H1 (cell line): ENCODE results near the gene SIPA1L3. TPM values are rescaled to one million over a fixed set of nuclear protein-coding genes. Genes with fewer than 3 reads are reported as not detected.

Source experiments
- CTCF ChIA-PET: fragments of 300-600 bp; sonication (Branson Sonifier 250); formaldehyde crosslinking; loops from one replicate; lab custom pipeline; 2021; ENCODE audit not compliant: partially characterized antibody; lab: Charles Lee
- POLR2A ChIA-PET: fragments of 300-600 bp; sonication (Branson Sonifier 250); formaldehyde crosslinking; loops from one replicate; lab custom pipeline; 2021; ENCODE audit warnings: inconsistent platforms; ENCODE audit not compliant: partially characterized antibody; lab: Charles Lee
- DNase-seq, 2 experiments: peaks; one replicate each; pipeline versions ENCODE4 v3.0.0 to v3.0.0-alpha.2; 2010 to 2022; ENCODE audit warnings: low spot score in 2 of 2, low read depth in 1 of 2, mixed read lengths in 1 of 2
- FAIRE-seq: peaks from 2 replicates; lab custom pipeline; 2011; peaks lifted over from hg19 to GRCh38; lab: Jason Lieb, UNC
- H2AFZ ChIP-seq: 2 replicates; pipeline ENCODE4 v1.8.1; 2012; ENCODE audit warnings: low read length, inconsistent platforms
- H2AK5ac ChIP-seq: 2 replicates; pipeline ENCODE4 v1.6.1; 2013; ENCODE audit warnings: low read depth, low read length
- H2BK120ac ChIP-seq: replicated peaks from 2 replicates; pipeline ENCODE3; 2013; ENCODE audit warnings: low read depth, low read length, inconsistent platforms
- H2BK12ac ChIP-seq: 2 replicates; pipeline ENCODE4 v1.6.1; 2013; ENCODE audit warnings: low read depth, low read length
- H2BK15ac ChIP-seq: 2 replicates; pipeline ENCODE4 v1.6.1; 2013; ENCODE audit warnings: low read length
- H2BK20ac ChIP-seq: 2 replicates; pipeline ENCODE4 v1.6.1; 2013; ENCODE audit warnings: low read length
- H2BK5ac ChIP-seq: 2 replicates; pipeline ENCODE4 v1.6.1; 2013; ENCODE audit warnings: low read depth, low read length
- H3K14ac ChIP-seq: 2 replicates; pipeline ENCODE4 v1.6.1; 2013; ENCODE audit warnings: inconsistent platforms; ENCODE audit not compliant: insufficient read length
- H3K18ac ChIP-seq: 2 replicates; pipeline ENCODE4 v1.6.1; 2013; ENCODE audit warnings: low read length; ENCODE audit errors: extremely low read depth
- H3K23ac ChIP-seq: 2 replicates; pipeline ENCODE4 v1.6.1; 2013; ENCODE audit warnings: inconsistent platforms; ENCODE audit not compliant: insufficient read length
- H3K23me2 ChIP-seq: 2 replicates; pipeline ENCODE4 v1.6.1; 2013; ENCODE audit warnings: low read depth, low read length
- H3K27ac ChIP-seq: 2 replicates; pipeline ENCODE4 v1.6.1; 2011; ENCODE audit warnings: low read depth, low read length, inconsistent platforms
- H3K27me3 ChIP-seq, 4 experiments: replicated peaks in 1 of 4; 1 replicate in 1 of 4; 2 replicates in 3 of 4; pipeline versions ENCODE4 v1.6.1 to v1.8.1; 2011 to 2013; ENCODE audit warnings: low read length in 3 of 4, mild to moderate bottlenecking in 3 of 4, inconsistent platforms in 2 of 4, mixed read lengths in 2 of 4, moderate library complexity in 1 of 4; ENCODE audit not compliant: control insufficient read depth in 3 of 4, insufficient read depth in 3 of 4; ENCODE audit errors: extremely low read depth in 1 of 4
- H3K36me3 ChIP-seq, 4 experiments: 2 replicates each; pipeline versions ENCODE4 v1.6.1 to v1.8.1; 2011 to 2013; ENCODE audit warnings: mild to moderate bottlenecking in 4 of 4, low read length in 3 of 4, moderate library complexity in 2 of 4, control low read depth in 1 of 4, inconsistent platforms in 1 of 4; ENCODE audit not compliant: insufficient read depth in 4 of 4, control insufficient read depth in 2 of 4
- H3K4ac ChIP-seq: replicated peaks from 2 replicates; pipeline ENCODE3; 2013; ENCODE audit warnings: low read length, low read depth, mixed read lengths, inconsistent platforms; ENCODE audit not compliant: insufficient read length
- H3K4me1 ChIP-seq, 4 experiments: replicated peaks in 1 of 4; 1 replicate in 1 of 4; 2 replicates in 3 of 4; pipeline versions ENCODE4 v1.6.1 to v1.8.1; 2011 to 2013; ENCODE audit warnings: low read length in 3 of 4, inconsistent platforms in 2 of 4, mixed read lengths in 1 of 4; ENCODE audit not compliant: insufficient read depth in 4 of 4, control insufficient read depth in 3 of 4
- H3K4me2 ChIP-seq, 2 experiments: 2 replicates each; pipeline versions ENCODE4 v1.6.1 to v1.8.1; 2011 to 2013; ENCODE audit warnings: low read depth in 2 of 2, low read length in 2 of 2, control low read depth in 1 of 2, inconsistent platforms in 1 of 2, mild to moderate bottlenecking in 1 of 2; ENCODE audit not compliant: insufficient read depth in 1 of 2
- H3K4me3 ChIP-seq, 4 experiments: fragments of 200-600, 300-600 bp in 1 of 4; sonication (generic), shearing (Covaris generic), sonication (Bioruptor Twin) in 1 of 4; 2 replicates each; pipeline versions ENCODE4 v1.5.1 to v1.8.1; 2011 to 2016; ENCODE audit warnings: low read length in 4 of 4, low read depth in 3 of 4, control low read depth in 2 of 4, inconsistent platforms in 2 of 4, mild to moderate bottlenecking in 2 of 4, mixed read lengths in 1 of 4, moderate library complexity in 1 of 4; ENCODE audit not compliant: insufficient read depth in 2 of 4; ENCODE audit errors: extremely low read depth in 1 of 4
- H3K56ac ChIP-seq: replicated peaks from 2 replicates; pipeline ENCODE3; 2013; ENCODE audit warnings: low read depth, mild to moderate bottlenecking, mixed read lengths, low read length, inconsistent platforms; ENCODE audit not compliant: insufficient read length
- H3K79me1 ChIP-seq: 2 replicates; pipeline ENCODE4 v1.6.1; 2013; ENCODE audit warnings: low read depth, low read length, control low read depth
- H3K79me2 ChIP-seq, 2 experiments: 2 replicates each; pipeline versions ENCODE4 v1.6.1 to v1.8.1; 2012 to 2013; ENCODE audit warnings: low read length in 2 of 2, mild to moderate bottlenecking in 2 of 2, inconsistent platforms in 1 of 2; ENCODE audit not compliant: insufficient read depth in 2 of 2, control insufficient read depth in 1 of 2
- H3K9ac ChIP-seq, 4 experiments: replicated peaks in 1 of 4; 1 replicate in 1 of 4; 2 replicates in 3 of 4; pipeline versions ENCODE4 v1.6.1 to v1.8.1; 2011 to 2013; ENCODE audit warnings: low read depth in 3 of 4, low read length in 3 of 4, control low read depth in 2 of 4, mild to moderate bottlenecking in 2 of 4, moderate library complexity in 2 of 4, inconsistent platforms in 1 of 4; ENCODE audit errors: extremely low read depth in 1 of 4
- H3K9me3 ChIP-seq, 2 experiments: 2 replicates each; pipeline versions ENCODE4 v1.6.1 to v1.8.1; 2012 to 2013; ENCODE audit warnings: mild to moderate bottlenecking in 2 of 2, moderate library complexity in 2 of 2, control low read depth in 1 of 2, inconsistent platforms in 1 of 2, low read depth in 1 of 2, low read length in 1 of 2, mixed read lengths in 1 of 2; ENCODE audit not compliant: insufficient read depth in 2 of 2
- H4K20me1 ChIP-seq, 2 experiments: replicated peaks in 1 of 2; 2 replicates each; pipeline versions ENCODE3 to v1.8.1; 2011 to 2013; ENCODE audit warnings: inconsistent platforms in 2 of 2, low read length in 2 of 2, mild to moderate bottlenecking in 1 of 2; ENCODE audit not compliant: insufficient read depth in 2 of 2, control insufficient read depth in 1 of 2
- H4K5ac ChIP-seq: 2 replicates; pipeline ENCODE4 v1.6.1; 2013; ENCODE audit warnings: low read length, low read depth, mixed read lengths, inconsistent platforms; ENCODE audit not compliant: insufficient read length
- H4K8ac ChIP-seq: 2 replicates; pipeline ENCODE4 v1.8.0; 2013; ENCODE audit warnings: mild to moderate bottlenecking, moderate library complexity, low read length, inconsistent platforms; ENCODE audit not compliant: insufficient read depth; ENCODE audit errors: extremely low read depth
- H4K91ac ChIP-seq: replicated peaks from 2 replicates; pipeline ENCODE3; 2013; ENCODE audit warnings: low read length, mixed read lengths, inconsistent platforms; ENCODE audit not compliant: insufficient read length
- BACH1 ChIP-seq: IDR thresholded peaks from 2 replicates; pipeline ENCODE4 v1.6.1; 2012; ENCODE audit warnings: low read length, improper control_type of control experiment
- CEBPB ChIP-seq: IDR thresholded peaks from 2 replicates; pipeline ENCODE4 v1.6.1; 2012; ENCODE audit warnings: low read depth, low read length
- CHD1 ChIP-seq: IDR thresholded peaks from 2 replicates; pipeline ENCODE4 v1.6.1; 2012; ENCODE audit warnings: low read depth, low read length, improper control_type of control experiment
- CTBP2 ChIP-seq: IDR thresholded peaks from 2 replicates; pipeline ENCODE4 v1.7.0; 2011; ENCODE audit warnings: borderline replicate concordance, mild to moderate bottlenecking, moderate library complexity, mixed read lengths, low read length; ENCODE audit not compliant: insufficient read depth, insufficient read length
- EP300 ChIP-seq, 2 experiments: IDR thresholded peaks; 1 replicate in 1 of 2; 2 replicates in 1 of 2; pipeline ENCODE4 v1.6.1; 2011 to 2012; ENCODE audit warnings: low read depth in 2 of 2, low read length in 2 of 2, mild to moderate bottlenecking in 2 of 2, borderline replicate concordance in 1 of 2, inconsistent platforms in 1 of 2, moderate library complexity in 1 of 2
- HDAC2 ChIP-seq, 2 experiments: fragments of 300-600 bp in 1 of 2; sonication (generic) in 1 of 2; IDR thresholded peaks; 2 replicates each; pipeline ENCODE4 v1.6.1; 2011 to 2012; ENCODE audit warnings: low read depth in 2 of 2, low read length in 2 of 2, mild to moderate bottlenecking in 2 of 2, moderate library complexity in 2 of 2, borderline replicate concordance in 1 of 2, inconsistent platforms in 1 of 2
- PHF8 ChIP-seq: fragments of 200-600 bp; sonication (generic); conservative IDR thresholded peaks from 2 replicates; pipeline ENCODE4 v1.7.1; 2012; ENCODE audit warnings: low read depth, mild to moderate bottlenecking, inconsistent platforms, low read length, moderate library complexity
- RBBP5 ChIP-seq: IDR thresholded peaks from 2 replicates; pipeline ENCODE4 v1.7.1; 2012; ENCODE audit warnings: low read depth, mild to moderate bottlenecking, inconsistent platforms, low read length, moderate library complexity, borderline replicate concordance
- SIN3A ChIP-seq, 2 experiments: IDR thresholded peaks in 1 of 2; conservative IDR thresholded peaks in 1 of 2; 2 replicates each; pipeline ENCODE4 v1.6.1; 2011 to 2012; ENCODE audit warnings: low read length in 2 of 2, improper control_type of control experiment in 1 of 2, low read depth in 1 of 2, mild to moderate bottlenecking in 1 of 2
- SP1 ChIP-seq: IDR thresholded peaks from 2 replicates; pipeline ENCODE4 v1.6.1; 2011; ENCODE audit warnings: low read depth, low read length
- WGBS, 2 experiments: shearing (Covaris generic) in 1 of 2; methylation state at CpG; one replicate each; pipeline versions ENCODE4 v1.1.6 to v1.1.7; 2013 to 2015; ENCODE audit warnings: low lambda C conversion rate in 2 of 2, mixed read lengths in 2 of 2, inconsistent platforms in 1 of 2, low coverage in 1 of 2, missing lambda C conversion rate in 1 of 2; ENCODE audit not compliant: insufficient replicate concordance in 2 of 2, insufficient coverage in 1 of 2, insufficient read length in 1 of 2; ENCODE audit errors: extremely low coverage in 1 of 2, missing lambda C conversion rate in 1 of 2; 5-methylcytosine and 5-hydroxymethylcytosine counted together
- polyA plus RNA-seq, 7 experiments: library from polyadenylated mRNA; depleted of rRNA in 3 of 7; stranded (reverse) in 5 of 7; unstranded in 2 of 7; fragments of >200 nt in 5 of 7; fragments of 200-250 nt in 2 of 7; gene quantifications; 1 replicate in 5 of 7; 2 replicates in 1 of 7; 4 replicates in 1 of 7; pipeline versions ENCODE4 v1.2.1 to v1.2.3, GENCODE V29; 2011 to 2013; ENCODE audit warnings: missing spikeins in 2 of 7, mixed read lengths in 2 of 7
- total RNA-seq: library from RNA; stranded (reverse); fragmentation: NEBNext Ultra II Directional; extraction: Animal tissue kit (Norgen Biotek cat#: 25700); gene quantifications from 2 replicates; pipeline ENCODE4 v1.2.1, GENCODE V29; 2021
- TF ChIP-seq, protein P1 (sequence below): IDR thresholded peaks from 2 replicates; pipeline ENCODE4 v1.6.1; 2012; ENCODE audit warnings: inconsistent platforms

Gene SIPA1L3
- total and polyA plus RNA-seq, 2 of the 8 experiments (the other 6 are each of a cell fraction or from before 2014, with no cell fraction given) = 15.0 to 54.9 TPM

DNA sequence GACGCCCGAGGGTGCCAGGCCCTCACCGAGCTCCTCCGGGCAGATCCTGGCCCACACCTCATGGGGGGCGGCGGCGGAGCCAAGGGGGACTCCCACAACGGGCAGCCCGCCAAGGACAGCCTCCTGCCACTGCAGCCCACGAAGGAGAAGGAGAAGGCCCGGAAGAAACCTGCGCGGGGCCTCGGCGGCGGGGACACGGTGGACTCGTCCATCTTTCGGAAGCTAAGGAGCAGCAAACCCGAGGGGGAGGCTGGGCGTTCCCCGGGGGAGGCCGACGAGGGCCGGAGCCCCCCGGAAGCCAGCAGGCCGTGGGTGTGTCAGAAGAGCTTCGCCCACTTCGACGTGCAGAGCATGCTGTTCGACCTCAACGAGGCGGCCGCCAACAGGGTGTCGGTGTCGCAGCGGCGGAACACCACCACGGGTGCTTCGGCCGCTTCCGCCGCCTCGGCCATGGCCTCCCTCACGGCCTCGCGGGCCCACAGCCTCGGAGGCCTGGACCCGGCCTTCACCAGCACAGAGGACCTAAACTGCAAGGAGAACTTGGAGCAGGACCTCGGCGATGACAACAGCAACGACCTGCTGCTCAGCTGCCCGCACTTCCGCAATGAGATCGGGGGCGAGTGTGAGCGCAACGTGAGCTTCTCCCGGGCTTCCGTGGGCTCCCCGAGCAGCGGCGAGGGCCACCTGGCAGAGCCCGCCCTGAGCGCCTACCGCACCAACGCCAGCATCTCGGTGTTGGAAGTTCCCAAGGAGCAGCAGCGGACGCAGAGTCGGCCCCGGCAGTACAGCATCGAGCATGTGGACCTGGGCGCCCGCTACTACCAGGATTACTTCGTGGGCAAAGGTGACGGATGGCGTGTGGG is 175.5 kb downstream of the SIPA1L3 start:
- Histone ChIP-seq H4K20me1 (peaks cover 0 to 1% of the 10 kb centered on the region in 2 experiments), H4K8ac (no peak overlapping the region), H3K27me3 (no peaks in the 10 kb centered on the region), H3K23me2 (peaks cover 3% of the 10 kb centered on the region; the same call in 1 of the 2 replicates), H3K79me2 (no peaks in the 10 kb centered on the region), H2BK5ac (no peak overlapping the region), H2BK20ac (no peak overlapping the region), H3K4me2 (no peak overlapping the region), H3K79me1 (no peaks in the 10 kb centered on the region), H4K91ac (no peak overlapping the region), H3K27ac (no peak overlapping the region), H3K9me3 (no peaks in the 10 kb centered on the region), H3K14ac (no peak overlapping the region), H2AFZ (no peak overlapping the region), H3K23ac (no peak overlapping the region), H3K9ac (no peak overlapping the region), H3K18ac (no peak overlapping the region), H3K4me3 (no peak overlapping the region), H3K4me1 (peaks cover 0 to 8% (median 4%) of the 10 kb centered on the region in 4 experiments; a peak in 5 of 7 replicates), H2BK120ac (no peak overlapping the region), H3K4ac (no peak overlapping the region), H2BK15ac (no peak overlapping the region), H3K56ac (no peak overlapping the region), H3K36me3 (peaks cover 0 to 15% (median 0%) of the 10 kb centered on the region in 4 experiments; a peak in 2 of 8 replicates), H2AK5ac (no peak overlapping the region), H2BK12ac (no peak overlapping the region), H4K5ac (no peak overlapping the region)
- POLR2A ChIA-PET = no interaction called here
- FAIRE-seq (no peak), DNase-seq (no peak)
- CTCF ChIA-PET = interaction anchor here (0.6 to 1.1 kb wide), 5 partner anchors 8 to 222 kb away, joined by 3 to 5 read pairs (median 3); no protein-coding TSS in a partner anchor
- WGBS, 2 experiments = 97% methylated on average over 54 of the region's 78 CpGs; no CpG with 5 or more reads in 1 of the 2 experiments
- TF ChIP-seq HDAC2 (IDR thresholded peaks at IDR 0.05; ENCODE audit: borderline replicate concordance in 1 of 2, low read depth in 2 of 2, low read length in 2 of 2) = no peak
- no peak for TF ChIP-seq CTBP2
- no peak for TF ChIP-seq CHD1
- no peak for TF ChIP-seq CEBPB
- no peak for TF ChIP-seq SP1
- TF ChIP-seq BACH1 = no peak
- TF ChIP-seq EP300 (IDR thresholded peaks at IDR 0.05; ENCODE audit: borderline replicate concordance in 1 of 2, low read depth in 2 of 2, low read length in 2 of 2) = no peak
- TF ChIP-seq PHF8 = no peak
- TF ChIP-seq RBBP5 = no peak
- no peak for TF ChIP-seq SIN3A (conservative IDR thresholded peaks at IDR 0.05 in 1 of 2, IDR thresholded peaks at IDR 0.05 in 1 of 2; ENCODE audit: low read depth in 1 of 2, low read length in 2 of 2)
- TF ChIP-seq, protein P1, sequence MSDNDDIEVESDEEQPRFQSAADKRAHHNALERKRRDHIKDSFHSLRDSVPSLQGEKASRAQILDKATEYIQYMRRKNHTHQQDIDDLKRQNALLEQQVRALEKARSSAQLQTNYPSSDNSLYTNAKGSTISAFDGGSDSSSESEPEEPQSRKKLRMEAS = no peak
